ENCODE results near the gene DCP2.

Gene DCP2

GRCh38 chr5:113060408-113061025, 83.9 kb downstream of the DCP2 start:
- no peak for TF ChIP-seq KLF1 (tag by site-specific recombination; IDR thresholded peaks at IDR 0.05)
- no peak for TF ChIP-seq SALL2 (tag by site-specific recombination; IDR thresholded peaks at IDR 0.05; ENCODE audit: borderline replicate concordance)
- no peak for TF ChIP-seq ZNF560 (tag by site-specific recombination; IDR thresholded peaks at IDR 0.05; ENCODE audit: borderline replicate concordance)
- TF ChIP-seq KLF16 (tag by site-specific recombination; IDR thresholded peaks at IDR 0.05), result no peak
- TF ChIP-seq IKZF3 (tag by site-specific recombination; IDR thresholded peaks at IDR 0.05), result no peak
- no peak for TF ChIP-seq ZNF366 (tag by site-specific recombination; conservative IDR thresholded peaks at IDR 0.05)
- no peak for TF ChIP-seq ZNF354C (tag by site-specific recombination; IDR thresholded peaks at IDR 0.05; ENCODE audit: borderline replicate concordance, low read depth)
- no peak for TF ChIP-seq ZNF561 (tag by site-specific recombination; IDR thresholded peaks at IDR 0.05; ENCODE audit: borderline replicate concordance)
- TF ChIP-seq ZNF549 (tag by site-specific recombination; IDR thresholded peaks at IDR 0.05), result no peak
- TF ChIP-seq ZNF19 (tag by site-specific recombination; IDR thresholded peaks at IDR 0.05; ENCODE audit: low read depth), result no peak
- TF ChIP-seq REST (tag by site-specific recombination; IDR thresholded peaks at IDR 0.05), result no peak
- TF ChIP-seq ZNF114 (tag by site-specific recombination; IDR thresholded peaks at IDR 0.05), result no peak
- TF ChIP-seq ZNF670 (tag by site-specific recombination; IDR thresholded peaks at IDR 0.05; ENCODE audit: low read depth), result no peak
- TF ChIP-seq ZBTB49 (tag by site-specific recombination; IDR thresholded peaks at IDR 0.05; ENCODE audit: low read depth), result no peak
- no peak for TF ChIP-seq ZNF274 (IDR thresholded peaks at IDR 0.05; ENCODE audit: low read length)
- TF ChIP-seq ZNF274 (tag by site-specific recombination; IDR thresholded peaks at IDR 0.05; ENCODE audit: borderline replicate concordance), result no peak
- no peak for TF ChIP-seq KLF8 (tag by site-specific recombination; IDR thresholded peaks at IDR 0.05)
- no peaks in the 10 kb centered on the region for H3K9me3 ChIP-seq (ENCODE audit: control insufficient read depth, insufficient read depth, low read depth, low read length)
- ChIA-PET CTCF (interaction anchor here (0.5 kb wide), 1 partner anchor 536 kb away, joined by 4 read pairs; no protein-coding TSS in a partner anchor), POLR2A (no interaction called here)
- no peaks in the 10 kb centered on the region; the same call in 1 of the 2 replicates for H3K4me1 ChIP-seq (ENCODE audit: control insufficient read depth, insufficient read depth, low read length)
- no peak overlapping the region for H3K4me3 ChIP-seq (ENCODE audit: low read depth, low read length)
- peaks cover 0 to 45% of the 10 kb centered on the region in 2 experiments; a peak in 2 of 3 replicates for H3K36me3 ChIP-seq (ENCODE audit: control insufficient read depth in 2 of 2, insufficient read depth in 1 of 2, low read length in 2 of 2)
- no peak overlapping the region for H3K27ac ChIP-seq (ENCODE audit: extremely low read depth, low read depth, low read length)

- CTCF ChIA-PET, result interaction anchor here (0.8 kb wide), 1 partner anchor 64 kb away, joined by 3 read pairs; no protein-coding TSS in a partner anchor
- H3K4me3 ChIP-seq (ENCODE audit: low read depth, low read length), result no peak overlapping the region
- POLR2A ChIA-PET, result no interaction called here
- H3K36me3 ChIP-seq (ENCODE audit: control insufficient read depth in 2 of 2, insufficient read depth in 1 of 2, low read length in 2 of 2), result peaks cover 0 to 56% of the 10 kb centered on the region in 2 experiments; a peak in 1 of 3 replicates
- no peaks in the 10 kb centered on the region; the same call in 1 of the 2 replicates for H3K4me1 ChIP-seq (ENCODE audit: control insufficient read depth, insufficient read depth, low read length)
- H3K9me3 ChIP-seq (ENCODE audit: control insufficient read depth, insufficient read depth, low read depth, low read length), result no peaks in the 10 kb centered on the region
- H3K27ac ChIP-seq (ENCODE audit: extremely low read depth, low read depth, low read length), result no peak overlapping the region
- no peak for TF ChIP-seq ZBTB11 (tag by site-specific recombination; conservative IDR thresholded peaks at IDR 0.05; ENCODE audit: low read depth)
- no peak for TF ChIP-seq ZSCAN5A (tag by site-specific recombination; IDR thresholded peaks at IDR 0.05)
- no peak for TF ChIP-seq ZNF366 (tag by site-specific recombination; conservative IDR thresholded peaks at IDR 0.05)
- no peak for TF ChIP-seq ZNF76 (tag by site-specific recombination; IDR thresholded peaks at IDR 0.05; ENCODE audit: borderline replicate concordance, low read depth)
- no peak for TF ChIP-seq ZNF623 (tag by site-specific recombination; IDR thresholded peaks at IDR 0.05)
- TF ChIP-seq ZNF239 (tag by site-specific recombination; IDR thresholded peaks at IDR 0.05), result no peak
These were observed 85.5 kb downstream of the DCP2 start for GRCh38 chr5:113061846-113062780.

Data from HEK293 (cell line).